GM23248 (cell line): ENCODE results near the gene JOSD2. TPM values are rescaled to one million over a fixed set of nuclear protein-coding genes. Genes with fewer than 3 reads are reported as not detected.
"Not testable (repeated sequence)": the region's sequence is repeated elsewhere in the genome, so short reads cannot be mapped to it uniquely, and the experiment has no call there.

Experiments
- DNase-seq: peaks from one replicate; pipeline ENCODE4 v3.0.0-alpha.2; 2015
- H2AFZ ChIP-seq: fragments of 200-600 bp; sonication (generic); 2 replicates; pipeline ENCODE4 v1.6.1; 2016; ENCODE audit warnings: antibody characterized with exemption
- H3F3A ChIP-seq: fragments of 200-600 bp; sonication (generic); 2 replicates; pipeline ENCODE4 v1.6.1; 2016; ENCODE audit warnings: mild to moderate bottlenecking, antibody characterized with exemption, mixed run types; ENCODE audit not compliant: insufficient read depth
- H3K27ac ChIP-seq: fragments of 200-600 bp; sonication (generic); 2 replicates; pipeline ENCODE4 v1.5.1; 2016; ENCODE audit warnings: mild to moderate bottlenecking
- H3K27me3 ChIP-seq: fragments of 200-600 bp; sonication (generic); replicated peaks from 2 replicates; pipeline ENCODE4 v1.6.1; 2016; ENCODE audit warnings: mild to moderate bottlenecking; ENCODE audit not compliant: insufficient read depth
- H3K36me3 ChIP-seq: fragments of 200-600 bp; sonication (generic); 2 replicates; pipeline ENCODE4 v1.6.1; 2016; ENCODE audit warnings: low read depth, mild to moderate bottlenecking
- H3K4me1 ChIP-seq: fragments of 200-600 bp; sonication (generic); 2 replicates; pipeline ENCODE4 v1.6.1; 2016; ENCODE audit warnings: mild to moderate bottlenecking; ENCODE audit not compliant: insufficient read depth
- H3K4me2 ChIP-seq: fragments of 200-600 bp; sonication (generic); one replicate; pipeline ENCODE4 v1.6.1; 2016; ENCODE audit warnings: mild to moderate bottlenecking; ENCODE audit not compliant: unreplicated experiment
- H3K4me3 ChIP-seq: fragments of 200-600 bp; sonication (generic); 2 replicates; pipeline ENCODE4 v1.5.1; 2016; ENCODE audit warnings: mild to moderate bottlenecking
- H3K79me2 ChIP-seq: fragments of 200-600 bp; sonication (generic); 2 replicates; pipeline ENCODE4 v1.6.1; 2016; ENCODE audit warnings: mild to moderate bottlenecking; ENCODE audit not compliant: insufficient read depth
- H3K9ac ChIP-seq: fragments of 200-600 bp; sonication (generic); 2 replicates; pipeline ENCODE4 v1.6.1; 2016; ENCODE audit warnings: mild to moderate bottlenecking
- H3K9me2 ChIP-seq: fragments of 200-600 bp; sonication (generic); 2 replicates; pipeline ENCODE4 v1.6.1; 2016; ENCODE audit warnings: mixed run types, mild to moderate bottlenecking, moderate library complexity; ENCODE audit not compliant: insufficient read depth
- H3K9me3 ChIP-seq: fragments of 200-600 bp; sonication (generic); one replicate; pipeline ENCODE4 v1.6.1; 2017; ENCODE audit warnings: low read depth
- H4K20me1 ChIP-seq: fragments of 200-600 bp; sonication (generic); 2 replicates; pipeline ENCODE4 v1.6.0; 2016; ENCODE audit not compliant: insufficient read depth
- EZH2 ChIP-seq: fragments of 200-600 bp; sonication (generic); IDR thresholded peaks from 2 replicates; pipeline ENCODE4 v1.6.1; 2018; ENCODE audit warnings: antibody characterized with exemption, mild to moderate bottlenecking; ENCODE audit not compliant: insufficient read depth, poor library complexity, severe bottlenecking
- EZH2phosphoT487 ChIP-seq: fragments of 200-600 bp; sonication (generic); IDR thresholded peaks from 2 replicates; pipeline ENCODE4 v1.6.1; 2018; ENCODE audit warnings: antibody characterized with exemption, moderate library complexity, mild to moderate bottlenecking, low read depth; ENCODE audit not compliant: insufficient read depth
- WGBS, 2 experiments: methylation state at CpG; one replicate each; pipeline ENCODE4 v1.1.6; 2015 to 2017; ENCODE audit warnings: low lambda C conversion rate in 2 of 2, low coverage in 1 of 2; ENCODE audit errors: missing lambda C conversion rate in 2 of 2; 5-methylcytosine and 5-hydroxymethylcytosine counted together
- in situ Hi-C: fragments of 300-500 bp; cut with MboI; formaldehyde crosslinking; loops from 2 replicates; pipeline ENCODE4 v1.15.0; 2020
- polyA plus RNA-seq: library from polyadenylated mRNA; unstranded; fragments of >200 nt; fragmentation: Nextera tagmentation; extraction: Ambion mirVana; gene quantifications from 2 replicates; pipeline ENCODE4 v1.2.1, GENCODE V29; 2016
- total RNA-seq: library from RNA; depleted of rRNA; stranded (reverse); fragments of >200 nt; shearing (Covaris generic); gene quantifications from 2 replicates; pipeline ENCODE4 v1.2.3, GENCODE V29; 2014

The JOSD2 gene
- total and polyA plus RNA-seq, 2 experiments from 2014 or later, result 55.2 to 98.5 TPM

DNA sequence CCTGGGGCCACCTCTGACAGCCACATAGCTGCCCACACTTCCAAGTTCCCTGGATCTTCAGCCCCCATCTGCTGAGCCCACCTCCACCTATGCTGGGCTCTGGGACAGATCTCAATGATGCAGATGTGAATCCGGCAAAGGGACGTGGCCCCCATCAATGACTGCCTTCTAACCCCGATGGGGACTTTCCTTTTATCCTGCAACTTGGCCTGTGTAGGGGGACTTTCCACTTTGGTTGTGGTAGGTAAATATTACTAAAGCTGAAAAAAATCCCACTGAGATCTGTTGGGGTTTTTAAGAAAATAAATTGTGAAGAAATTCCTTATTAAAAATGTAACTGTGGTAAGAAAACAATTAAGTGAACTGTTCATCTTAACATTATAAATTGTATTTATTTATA, 23.5 kb upstream of the JOSD2 start:
- Histone ChIP-seq H4K20me1 (no peaks in the 10 kb centered on the region), H3K27me3 (no peaks in the 10 kb centered on the region), H3K27ac (no peak overlapping the region), H3K9ac (no peak overlapping the region), H3K79me2 (no peaks in the 10 kb centered on the region), H3K36me3 (no peaks in the 10 kb centered on the region), H3K9me2 (no peaks in the 10 kb centered on the region), H3F3A (no peaks in the 10 kb centered on the region), H3K4me3 (no peak overlapping the region), H3K4me2 (no peak overlapping the region), H2AFZ (no peak overlapping the region), H3K4me1 (no peaks in the 10 kb centered on the region), H3K9me3 (no peaks in the 10 kb centered on the region)
- WGBS, 2 experiments, result 68 to 77% methylated on average over 3 of the region's 3 CpGs
- in situ Hi-C loops, result no loop called here
- no peak for DNase-seq
- no peak for TF ChIP-seq EZH2
- no peak for TF ChIP-seq EZH2phosphoT487

GRCh38 chr19:50532952-50533351, 22.0 kb upstream of the JOSD2 start:
- Histone ChIP-seq H3K9me2 (no peaks in the 10 kb centered on the region), H4K20me1 (no peaks in the 10 kb centered on the region), H3K9me3 (no peaks in the 10 kb centered on the region), H3K79me2 (no peaks in the 10 kb centered on the region), H3K27ac (no peak overlapping the region), H2AFZ (no peak overlapping the region), H3K4me3 (no peak overlapping the region), H3K4me2 (no peak overlapping the region), H3K9ac (no peak overlapping the region), H3K36me3 (no peaks in the 10 kb centered on the region), H3F3A (no peaks in the 10 kb centered on the region), H3K27me3 (no peaks in the 10 kb centered on the region), H3K4me1 (no peaks in the 10 kb centered on the region)
- no peak for TF ChIP-seq EZH2phosphoT487
- no peak for TF ChIP-seq EZH2
- in situ Hi-C loops, result no loop called here
- WGBS, 2 experiments, result 14 to 18% methylated on average over 4 of the region's 4 CpGs
- DNase-seq, result no peak

- H3K9ac ChIP-seq, result no peak overlapping the region
- 47 to 56% methylated on average over 12 to 14 of the region's 14 CpGs for WGBS, 2 experiments
- H4K20me1 ChIP-seq, result no peaks in the 10 kb centered on the region
- in situ Hi-C loops, result no loop called here
- DNase-seq, result no peak
- H3K9me2 ChIP-seq, result no peaks in the 10 kb centered on the region
- TF ChIP-seq EZH2phosphoT487 (no peak), EZH2 (no peak)
- no peaks in the 10 kb centered on the region for H3K27me3 ChIP-seq
- H3K36me3 ChIP-seq, result no peaks in the 10 kb centered on the region
- H2AFZ ChIP-seq, result no peak overlapping the region
- H3K79me2 ChIP-seq, result no peaks in the 10 kb centered on the region
- no peaks in the 10 kb centered on the region for H3F3A ChIP-seq
- no peak overlapping the region for H3K27ac ChIP-seq
- no peaks in the 10 kb centered on the region for H3K4me1 ChIP-seq
- no peak overlapping the region for H3K4me2 ChIP-seq
- no peak overlapping the region for H3K4me3 ChIP-seq
- H3K9me3 ChIP-seq, result no peaks in the 10 kb centered on the region
Measured at GRCh38 chr19:50531171-50531612, 20.2 kb upstream of the JOSD2 start.

GRCh38 chr19:50528052-50528451, 17.1 kb upstream of the JOSD2 start:
- H4K20me1 ChIP-seq, H3K9me3 ChIP-seq, H3F3A ChIP-seq, H3K9ac ChIP-seq, H3K36me3 ChIP-seq, H3K4me1 ChIP-seq, H3K4me3 ChIP-seq, H3K27ac ChIP-seq, DNase-seq, in situ Hi-C loops, H3K4me2 ChIP-seq, H3K79me2 ChIP-seq, H2AFZ ChIP-seq, H3K27me3 ChIP-seq, H3K9me2 ChIP-seq: not testable (repeated sequence)
- 69 to 72% methylated on average over 3 of the region's 3 CpGs for WGBS, 2 experiments

- 55 to 60% methylated on average over 10 of the region's 10 CpGs for WGBS, 2 experiments
- Histone ChIP-seq H3K79me2 (no peaks in the 10 kb centered on the region), H3K27me3 (no peaks in the 10 kb centered on the region), H2AFZ (no peak overlapping the region), H3F3A (no peaks in the 10 kb centered on the region), H3K36me3 (no peaks in the 10 kb centered on the region), H4K20me1 (no peaks in the 10 kb centered on the region), H3K9me2 (no peaks in the 10 kb centered on the region), H3K9me3 (no peaks in the 10 kb centered on the region), H3K9ac (no peak overlapping the region), H3K4me2 (no peak overlapping the region), H3K4me1 (no peaks in the 10 kb centered on the region), H3K4me3 (no peak overlapping the region), H3K27ac (no peak overlapping the region)
- no peak for DNase-seq
- TF ChIP-seq EZH2phosphoT487 (no peak), EZH2 (no peak)
- in situ Hi-C loops, result no loop called here
Measured at GRCh38 chr19:50522881-50523280, 11.9 kb upstream of the JOSD2 start.
